PC-3 (cell line): Measurements from ENCODE around the gene ASTN2.

ENCODE experiments used
- CTCF ChIP-seq: fragments of 300-600 bp; sonication (generic); conservative IDR thresholded peaks from 2 replicates; pipeline ENCODE4 v1.5.1; 2017; ENCODE audit warnings: antibody characterized with exemption, low read depth, mild to moderate bottlenecking, low read length
- EZH2 ChIP-seq: fragments of 300-600 bp; sonication (generic); IDR thresholded peaks from one replicate; pipeline ENCODE4 v1.6.1; 2017; ENCODE audit warnings: antibody characterized with exemption, mild to moderate bottlenecking, low read length; ENCODE audit not compliant: unreplicated experiment

GRCh38 chr9:116468793-116469527 lies 945.9 kb downstream of the ASTN2 start:
- TF ChIP-seq EZH2 (no peak), CTCF (no peak)
